ENCODE results near the gene PLEKHO1.

Gene PLEKHO1

GRCh38 chr1:150151291-150152181 lies 1.8 kb downstream of the PLEKHO1 start:
- DNase-seq = peak; percentile 56 to 61

GRCh38 chr1:150152182-150152536 lies 2.4 kb downstream of the PLEKHO1 start:
- DNase-seq = no peak

GRCh38 chr1:150152772-150153456 lies 3.2 kb downstream of the PLEKHO1 start:
- DNase-seq = no peak

- DNase-seq = no peak
These were observed 4.4 kb downstream of the PLEKHO1 start for GRCh38 chr1:150154143-150154542.

GRCh38 chr1:150155413-150156071 lies 5.8 kb downstream of the PLEKHO1 start:
- DNase-seq = no peak

GRCh38 chr1:150156868-150157603 lies 7.3 kb downstream of the PLEKHO1 start:
- DNase-seq = no peak

GRCh38 chr1:150159550-150159949 lies 9.8 kb downstream of the PLEKHO1 start:
- DNase-seq = no peak

- no peak for DNase-seq
These were observed 11.4 kb downstream of the PLEKHO1 start for GRCh38 chr1:150160964-150161621.

- no peak for DNase-seq
These were observed 12.2 kb downstream of the PLEKHO1 start for GRCh38 chr1:150161747-150162581.

GRCh38 chr1:150162582-150162861 lies 12.8 kb downstream of the PLEKHO1 start:
- no peak for DNase-seq

GRCh38 chr1:150162862-150163706 lies 13.4 kb downstream of the PLEKHO1 start:
- no peak for DNase-seq

- no peak for DNase-seq
These were observed 14.5 kb downstream of the PLEKHO1 start for GRCh38 chr1:150164224-150164623.

- no peak for DNase-seq
These were observed 15.1 kb downstream of the PLEKHO1 start for GRCh38 chr1:150164779-150165178.

- DNase-seq = peak; percentile 59 to 70
These were observed 16.2 kb downstream of the PLEKHO1 start for GRCh38 chr1:150165622-150166612.

- peak; percentile 58 to 71 for DNase-seq
These were observed 19.4 kb downstream of the PLEKHO1 start for GRCh38 chr1:150168960-150169601.

- DNase-seq = no peak
These were observed 22.1 kb downstream of the PLEKHO1 start for GRCh38 chr1:150171801-150172200.

GRCh38 chr1:150173141-150173585 lies 23.4 kb downstream of the PLEKHO1 start:
- DNase-seq = no peak

- DNase-seq = no peak
These were observed 26.9 kb downstream of the PLEKHO1 start for GRCh38 chr1:150176593-150176992.

- DNase-seq = no peak
These were observed 28.8 kb downstream of the PLEKHO1 start for GRCh38 chr1:150178548-150178947.
